NCI-H2227 (cell line): Measurements from ENCODE around the gene TEKT3.

Experiments used
- DNase-seq: peaks from one replicate; lab custom pipeline; 2025; ENCODE audit not compliant: unreplicated experiment; lab: John Stamatoyannopoulos, UW

TEKT3 gene

DNA sequence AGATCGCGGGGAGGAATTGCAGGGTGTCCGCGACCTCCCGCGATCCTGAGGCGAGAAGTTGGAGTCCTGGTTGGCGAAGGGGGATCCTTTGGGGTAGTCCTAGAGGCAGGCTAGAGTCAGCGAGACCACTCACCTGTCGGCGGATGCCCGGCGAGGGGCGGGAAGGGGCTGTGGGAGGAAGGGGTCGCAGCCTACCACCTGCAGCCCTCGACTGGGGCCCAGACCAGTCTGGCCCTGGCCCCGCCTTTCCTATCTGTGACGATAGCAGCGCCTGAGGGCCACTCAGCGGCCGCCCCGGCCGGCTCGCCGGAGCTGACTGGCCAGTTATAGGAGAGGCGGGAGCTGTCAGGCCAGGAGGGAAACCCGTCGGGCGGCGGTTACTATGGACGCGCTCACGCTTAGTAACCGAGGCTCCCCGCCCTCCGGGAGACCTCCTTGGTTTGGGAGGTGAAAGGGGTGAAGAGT lies at the start of gene TEKT3:
Gene TEKT3 (minus strand): TSS at position 213 of the 465 bp plus-strand sequence. CDS start 10,012 bp downstream, outside the sequence.
- peak; percentile 41 for DNase-seq

DNA sequence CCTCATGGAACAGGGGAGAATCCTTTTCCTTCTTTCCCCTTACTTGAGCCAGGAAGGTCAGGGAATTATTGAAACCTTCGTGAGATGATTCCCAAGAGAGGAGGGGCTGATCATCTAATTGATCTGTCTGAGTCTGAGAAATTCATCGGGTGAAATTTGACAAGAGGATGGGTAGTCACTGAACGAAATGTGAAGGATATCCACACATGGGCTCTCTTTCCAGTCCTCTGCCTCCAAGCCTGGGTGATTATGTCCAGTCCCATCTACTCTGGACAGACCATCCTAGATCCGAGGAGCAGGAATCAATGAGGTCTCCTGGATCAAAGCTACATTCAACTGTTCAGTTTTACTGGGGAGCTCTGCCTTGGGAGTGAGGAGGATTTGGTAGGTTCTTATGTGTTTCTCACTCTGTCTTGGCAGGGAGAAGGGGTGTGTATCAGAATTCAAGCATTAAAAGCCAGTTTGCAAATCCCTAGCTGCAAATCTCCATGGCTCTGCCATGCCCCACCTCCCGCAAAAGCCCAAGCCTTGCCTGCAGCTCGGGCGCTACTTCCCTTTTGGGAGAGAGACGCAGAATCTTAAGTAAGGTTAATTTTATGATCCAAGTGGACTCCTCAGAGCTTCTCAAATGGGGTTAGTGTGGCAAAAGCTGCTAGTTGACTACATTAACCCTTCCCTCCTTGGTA lies 47.1 kb upstream of the TEKT3 start:
- DNase-seq: no peak

DNA sequence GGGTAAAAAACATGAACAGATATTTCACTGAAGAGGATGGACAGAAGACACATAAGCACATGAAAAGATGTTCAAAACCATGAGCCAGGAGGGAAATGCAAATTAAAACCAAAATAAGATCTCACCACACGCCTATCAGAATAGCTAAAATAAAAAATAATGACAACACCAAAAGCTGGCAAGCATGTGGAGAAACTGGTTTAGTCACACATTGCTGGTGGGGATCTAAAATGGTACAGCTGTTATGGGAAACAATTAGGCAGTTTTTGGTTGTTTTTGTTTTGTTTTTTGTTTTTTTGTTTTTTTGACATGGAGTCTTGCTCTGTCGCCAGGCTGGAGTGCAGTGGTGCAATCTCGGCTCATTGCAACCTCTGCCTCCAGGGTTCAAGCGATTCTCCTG lies 44.7 kb upstream of the TEKT3 start:
- DNase-seq: no peak

DNA sequence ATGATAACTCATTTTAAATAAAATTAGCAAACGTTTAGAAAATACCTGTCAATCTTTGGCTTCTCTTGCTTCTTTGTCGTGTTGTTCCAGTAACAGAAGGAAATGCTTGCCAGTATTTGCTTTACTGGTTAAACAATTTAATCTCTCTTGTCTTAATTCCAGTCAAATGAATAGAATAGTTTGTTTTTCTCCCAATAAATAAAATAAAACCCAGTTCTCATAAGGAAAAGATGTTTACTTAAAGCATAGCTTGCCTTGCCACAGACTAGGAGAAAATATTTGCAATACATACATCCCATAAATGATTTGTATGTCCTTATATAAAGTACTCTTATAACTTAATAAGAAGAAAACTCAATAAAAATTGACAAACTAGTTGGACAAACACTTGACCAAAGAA lies 43.9 kb upstream of the TEKT3 start:
- no peak for DNase-seq

DNA sequence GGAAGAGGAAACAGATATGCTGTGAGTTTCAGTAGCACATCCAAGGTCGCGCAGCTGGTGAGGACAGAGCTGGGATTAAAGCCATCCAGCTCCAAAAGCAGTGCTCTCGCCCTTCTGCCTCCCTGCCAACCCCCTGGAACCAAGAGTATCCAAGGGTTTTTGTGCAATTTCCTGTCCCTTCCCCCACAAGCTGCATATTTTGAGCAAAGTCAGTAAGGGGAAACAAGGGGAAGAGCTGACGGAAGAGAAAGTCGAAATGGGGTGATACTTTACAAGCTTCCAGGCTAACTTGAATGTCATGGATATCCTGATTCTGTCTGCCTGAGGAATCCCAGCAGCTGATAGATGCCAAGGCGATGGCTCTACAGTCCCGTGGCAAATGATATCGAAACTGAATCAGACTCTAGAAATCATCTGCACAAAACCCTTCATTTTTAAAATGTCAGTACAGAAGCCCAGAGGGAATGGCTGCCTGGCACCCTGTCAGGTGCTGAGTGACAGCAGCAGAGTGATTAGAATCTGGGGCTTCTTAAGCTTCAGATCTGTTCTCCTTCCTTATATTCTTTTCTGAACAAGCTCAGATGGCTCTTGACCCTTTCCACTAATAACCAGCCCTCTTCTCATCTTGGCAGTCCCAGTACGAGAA lies 42.9 kb upstream of the TEKT3 start:
- DNase-seq: no peak

DNA sequence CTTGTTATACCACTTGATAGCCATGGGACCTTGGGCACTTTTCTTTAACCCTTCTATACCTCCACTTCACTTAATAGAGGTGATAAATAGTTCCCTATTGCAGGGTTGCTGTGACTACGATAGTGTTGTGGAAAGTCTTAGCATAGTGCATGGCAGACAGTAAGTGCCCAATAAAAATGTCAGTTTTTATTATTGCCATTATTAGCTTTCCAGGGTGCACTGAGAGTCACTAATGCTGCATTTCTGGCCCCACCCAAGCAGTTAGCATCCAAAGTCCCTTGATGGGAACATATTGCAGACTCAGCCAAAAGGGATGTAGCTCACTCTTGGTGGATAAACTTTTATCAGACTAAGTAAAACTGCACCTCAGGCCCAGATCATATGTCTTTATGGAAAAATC lies 41.5 kb upstream of the TEKT3 start:
- no peak for DNase-seq

DNA sequence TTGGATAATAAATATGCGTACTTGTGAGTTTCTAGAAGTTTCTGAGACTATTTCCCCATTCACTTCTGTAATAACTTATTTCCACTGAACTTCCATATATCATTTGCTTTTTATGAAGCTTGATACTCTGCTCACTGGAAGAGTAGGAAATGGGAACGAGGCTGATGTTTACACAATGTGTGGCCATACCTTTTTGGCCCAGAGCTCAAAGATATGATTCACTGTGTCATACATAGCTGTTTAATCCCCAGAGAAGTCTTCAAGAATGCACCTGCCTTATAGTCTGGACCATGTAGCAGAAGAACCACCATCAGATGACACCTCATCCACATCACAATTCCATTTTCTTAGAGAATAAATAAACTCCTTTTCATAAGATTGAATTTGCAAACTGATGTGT lies 40.3 kb upstream of the TEKT3 start:
- DNase-seq: no peak

DNA sequence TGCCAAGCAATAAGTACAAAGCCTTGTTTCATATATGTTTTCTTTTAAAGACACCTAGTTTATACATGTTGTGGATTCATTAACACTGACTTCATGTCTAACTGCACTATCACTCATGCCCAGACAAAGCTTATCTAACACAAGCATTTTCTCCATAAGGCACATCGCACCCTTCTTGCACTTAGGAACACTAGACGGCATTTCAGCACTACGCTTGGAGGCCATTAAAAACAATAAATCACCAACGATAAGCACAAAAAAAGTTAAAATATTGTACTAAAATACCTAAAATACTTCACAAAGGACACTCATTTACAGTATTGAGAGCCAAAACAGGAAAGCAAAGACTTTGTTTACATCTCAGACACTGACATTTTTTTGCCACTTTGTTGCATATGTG lies 39.0 kb upstream of the TEKT3 start:
- no peak for DNase-seq

DNA sequence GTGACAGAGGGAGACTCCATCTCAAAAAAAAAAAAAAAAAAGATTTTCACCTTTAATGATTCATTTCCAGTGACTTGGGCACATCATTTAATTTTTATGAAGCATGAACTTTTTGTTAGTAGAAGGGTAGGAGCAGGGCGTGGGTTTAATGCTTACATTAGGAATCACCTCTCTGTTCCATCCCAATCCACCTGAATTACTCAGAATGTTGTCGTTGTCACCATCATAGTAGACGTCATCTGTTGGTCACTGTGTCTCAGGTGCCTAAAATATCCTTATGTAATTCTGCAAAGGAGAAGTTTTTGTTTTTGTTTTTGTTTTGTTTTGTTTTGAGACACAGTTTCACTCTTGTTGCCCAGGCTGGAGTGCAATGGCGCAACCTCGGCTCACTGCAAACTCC lies 38.3 kb upstream of the TEKT3 start:
- DNase-seq: no peak

DNA sequence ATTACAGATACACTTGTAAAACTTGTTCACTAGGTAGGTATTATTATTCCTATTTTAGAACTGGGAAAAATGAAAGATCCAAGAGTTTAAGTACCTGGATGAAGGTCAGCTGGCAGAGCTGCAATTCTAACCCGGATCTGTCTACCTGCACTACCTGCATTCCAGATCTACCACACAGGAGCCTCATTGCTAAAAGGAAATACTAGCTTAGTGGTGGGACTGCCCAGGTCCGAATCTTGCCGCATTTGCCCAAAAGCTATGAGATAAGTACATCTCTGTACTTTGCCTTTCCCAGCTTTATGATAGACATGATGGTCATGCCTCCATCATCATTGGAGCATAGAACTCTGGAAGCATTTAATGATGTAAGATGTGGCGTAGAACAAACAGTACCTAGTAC lies 36.8 kb upstream of the TEKT3 start:
- DNase-seq: no peak

DNA sequence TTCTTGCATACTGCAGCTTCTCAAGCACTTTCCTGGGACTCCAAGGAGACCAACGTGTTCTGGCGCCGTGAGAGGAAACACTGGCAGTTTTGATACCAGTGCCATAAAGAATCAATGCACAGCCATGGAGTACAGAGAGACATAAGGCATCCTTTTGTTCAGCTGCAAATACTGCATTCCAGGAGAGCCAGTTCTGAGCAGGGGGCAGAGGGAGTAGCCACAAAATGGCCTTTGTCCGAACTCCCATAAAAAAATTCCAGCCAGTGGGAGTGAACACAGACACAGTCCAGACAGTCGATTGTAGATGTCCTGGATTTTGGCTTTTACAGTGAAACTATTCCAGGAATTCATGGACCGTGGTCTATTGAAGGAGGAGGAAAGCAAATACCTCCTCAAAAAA lies 36.2 kb upstream of the TEKT3 start:
- DNase-seq: no peak

DNA sequence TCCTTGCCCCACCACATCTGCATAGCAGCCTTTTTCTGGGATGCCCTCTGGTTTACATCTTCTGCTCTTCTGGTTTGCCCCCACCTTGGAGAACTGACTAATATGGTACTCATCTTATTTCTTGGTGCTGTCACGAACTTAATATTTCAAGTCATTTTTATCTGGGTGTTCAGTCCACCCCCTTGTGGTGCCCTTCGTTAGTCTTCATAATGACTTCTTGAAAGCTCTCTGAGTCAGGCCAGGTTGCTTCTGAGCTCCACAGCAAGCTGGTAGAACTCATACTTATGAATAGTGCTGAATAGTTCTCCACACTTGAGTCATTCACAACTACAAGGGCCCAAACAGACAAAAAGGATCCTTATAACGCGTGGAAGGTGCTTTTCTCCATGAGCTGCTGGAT lies 35.8 kb upstream of the TEKT3 start:
- no peak for DNase-seq

DNA sequence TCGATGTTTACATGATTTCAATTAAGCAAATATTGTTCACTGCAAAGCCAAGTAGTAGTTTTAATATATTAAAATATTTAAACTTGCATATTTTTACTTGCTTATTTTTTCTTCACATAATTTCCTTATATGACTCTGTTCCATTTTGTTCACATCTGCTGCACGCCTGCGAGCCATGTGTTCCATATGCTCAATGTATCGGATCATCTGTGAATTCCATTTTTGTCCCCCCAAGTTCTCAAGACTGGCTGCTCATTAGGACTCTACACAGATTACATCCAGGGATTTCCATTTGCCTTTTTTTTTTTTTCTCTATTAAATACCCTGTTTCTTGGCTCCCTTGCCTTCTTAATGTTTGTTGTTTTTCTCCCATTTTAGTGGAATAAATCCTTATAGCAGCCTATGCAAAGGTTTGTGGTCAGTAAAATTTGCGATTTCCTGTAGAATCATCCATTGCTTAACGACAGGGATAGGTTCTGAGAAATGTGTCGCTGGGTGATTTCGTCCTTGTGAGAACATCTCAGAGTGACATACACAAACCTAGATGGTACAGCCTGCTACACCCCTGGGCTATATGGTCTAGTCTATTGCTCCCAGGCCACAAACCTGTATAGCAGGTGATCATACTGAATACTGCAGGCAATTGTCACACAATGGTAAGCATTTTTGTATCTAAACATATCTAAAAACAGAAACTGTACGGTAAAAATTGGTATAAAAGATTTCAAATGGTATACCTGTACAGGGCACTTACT lies 30.2 kb upstream of the TEKT3 start:
- no peak for DNase-seq

DNA sequence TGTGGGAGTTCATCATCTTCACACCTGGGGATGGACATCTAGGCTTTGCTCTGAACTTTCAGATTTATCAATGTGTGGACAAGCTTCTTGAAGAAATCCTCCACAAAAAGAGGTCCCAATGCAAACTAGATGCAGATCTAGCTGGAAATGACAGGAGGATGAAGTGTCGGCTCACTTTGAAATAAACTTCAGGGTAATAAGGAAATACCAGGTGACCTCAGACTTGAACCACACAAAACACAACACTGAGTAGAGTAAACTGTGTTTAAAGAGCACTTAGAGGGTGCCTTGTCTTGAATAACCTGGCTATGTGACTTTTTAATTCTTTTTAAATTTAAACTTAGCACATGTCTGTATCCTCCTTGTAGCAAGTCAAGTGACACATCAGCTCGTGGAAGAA lies 27.2 kb upstream of the TEKT3 start:
- DNase-seq: no peak

DNA sequence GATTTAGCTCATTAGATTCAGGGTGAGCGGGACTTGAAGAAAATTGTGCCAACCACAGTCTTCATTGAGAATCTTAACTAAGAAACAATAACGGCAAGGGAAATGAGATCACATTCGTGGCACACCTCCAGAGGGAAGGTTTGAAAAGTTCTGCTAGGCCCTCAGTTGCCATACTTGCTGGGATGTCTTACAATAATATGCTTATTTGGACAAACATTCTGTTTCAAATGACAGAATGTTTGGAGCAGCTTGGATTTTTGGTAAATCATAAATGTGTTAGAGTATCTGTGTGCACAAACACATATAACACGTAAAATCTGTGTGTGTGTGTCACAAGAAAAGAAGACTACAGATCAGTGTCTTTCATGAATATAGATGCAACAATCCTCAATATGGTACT lies 24.6 kb upstream of the TEKT3 start:
- DNase-seq: no peak

DNA sequence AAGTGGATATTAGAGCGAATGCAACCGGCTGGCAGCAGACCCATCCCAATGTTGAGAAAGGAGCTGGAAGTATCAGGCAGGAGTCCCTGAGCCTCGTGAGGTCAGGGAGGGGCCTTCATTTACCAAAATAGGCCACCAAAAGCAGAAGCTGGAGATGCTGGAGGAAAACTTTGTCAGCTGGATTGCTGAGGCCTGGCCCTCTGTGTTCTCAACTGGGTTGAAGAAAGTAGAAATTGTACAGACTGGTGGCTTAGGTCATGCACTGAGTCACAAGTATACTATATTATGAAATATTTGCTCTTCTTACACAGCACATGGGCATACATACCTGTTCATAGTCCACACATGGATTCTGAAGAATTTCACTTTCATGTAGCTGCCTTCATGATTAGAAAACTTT lies 23.2 kb upstream of the TEKT3 start:
- DNase-seq: no peak

DNA sequence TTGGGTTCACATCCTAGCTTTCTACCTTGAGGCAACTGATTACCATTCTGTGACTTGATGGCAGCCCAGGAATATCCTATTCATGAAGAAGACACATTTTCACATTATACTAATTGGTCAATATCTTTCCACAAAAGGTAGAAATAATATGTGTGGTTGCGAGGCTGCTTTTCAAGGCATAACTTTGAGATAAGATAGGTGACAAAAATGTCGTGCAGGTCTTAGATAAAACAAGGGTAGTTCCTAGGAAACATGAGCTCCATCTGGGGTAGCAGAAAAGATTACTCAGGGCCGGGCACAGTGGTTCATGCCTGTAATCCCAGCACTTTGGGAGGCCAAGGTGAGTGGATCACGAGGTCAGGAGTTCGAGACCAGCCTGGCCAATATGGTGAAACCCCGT lies 22.3 kb upstream of the TEKT3 start:
- DNase-seq: no peak

DNA sequence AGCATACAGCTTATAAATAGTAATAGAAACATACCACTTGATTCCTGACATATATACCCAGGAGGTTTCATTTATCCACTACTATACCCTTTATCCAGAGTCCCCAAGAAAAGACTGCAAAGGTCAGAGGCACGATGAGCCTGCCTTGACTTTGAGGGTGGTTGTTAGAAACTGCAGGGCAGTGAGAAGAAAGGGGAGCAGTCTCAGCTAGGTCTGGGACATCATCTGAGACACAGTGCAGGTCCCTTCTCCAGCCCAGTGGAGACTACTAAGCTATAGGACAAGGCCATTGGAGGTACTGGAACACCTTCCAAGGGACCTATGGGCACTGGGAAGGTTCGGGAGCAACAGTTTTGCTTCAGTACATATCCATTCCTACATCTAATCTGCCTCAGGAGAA lies 20.2 kb upstream of the TEKT3 start:
- DNase-seq: no peak

DNA sequence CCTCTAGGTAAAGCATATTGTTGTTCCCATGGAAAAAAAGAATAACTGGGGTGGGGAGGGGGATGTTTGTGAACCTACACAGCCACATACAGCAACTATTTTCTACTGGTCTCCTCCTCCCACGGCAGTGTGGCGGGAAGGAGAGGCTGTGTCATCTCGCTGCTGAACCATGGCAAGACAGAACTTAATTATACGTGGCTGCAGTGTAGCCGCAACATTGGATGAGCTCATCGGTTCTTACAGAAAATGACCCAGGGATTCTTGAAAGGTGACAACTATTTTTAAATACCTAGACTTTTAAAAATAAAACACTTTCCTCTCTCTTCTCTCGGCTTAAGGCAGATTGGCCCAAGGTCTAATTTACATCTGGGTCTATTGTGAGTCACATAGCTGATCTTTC lies 19.8 kb upstream of the TEKT3 start:
- DNase-seq: no peak

DNA sequence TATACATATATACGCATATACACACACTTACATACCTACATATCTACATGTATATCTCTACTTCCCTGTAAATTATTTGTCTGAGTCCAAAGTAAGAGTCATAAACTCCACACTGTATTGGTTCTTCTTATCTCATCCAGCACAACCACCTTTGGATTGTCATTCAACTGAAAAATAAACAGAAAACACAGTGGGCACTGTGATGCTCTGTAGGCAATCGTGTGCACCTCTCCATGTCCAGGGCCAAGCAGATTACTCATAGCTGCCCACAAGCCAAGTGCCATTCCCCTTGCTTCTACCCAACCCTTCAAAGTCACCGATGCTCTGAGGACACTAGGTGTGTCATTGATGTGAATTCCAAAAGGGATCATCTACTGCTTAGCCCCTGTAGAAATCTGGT lies 12.9 kb upstream of the TEKT3 start:
- DNase-seq: no peak

DNA sequence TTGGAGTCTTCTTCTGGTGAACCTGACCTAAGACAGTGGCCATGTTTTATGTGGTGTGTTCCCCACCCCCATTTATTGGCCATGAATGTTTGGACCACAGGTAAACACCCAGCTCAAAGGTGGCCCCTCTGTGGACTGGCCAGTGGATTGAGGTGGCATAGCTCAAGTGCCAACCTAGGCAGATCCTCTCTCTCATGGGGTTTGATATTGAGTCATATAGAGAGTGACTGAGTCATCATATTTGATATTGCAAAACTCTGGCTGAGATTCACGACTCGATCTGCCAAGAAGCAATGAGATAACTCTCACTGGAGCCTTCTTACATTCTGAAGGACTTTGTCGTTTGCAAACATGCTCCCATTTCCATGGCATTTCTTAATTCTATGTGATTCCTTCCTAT lies 10.5 kb upstream of the TEKT3 start:
- no peak for DNase-seq

DNA sequence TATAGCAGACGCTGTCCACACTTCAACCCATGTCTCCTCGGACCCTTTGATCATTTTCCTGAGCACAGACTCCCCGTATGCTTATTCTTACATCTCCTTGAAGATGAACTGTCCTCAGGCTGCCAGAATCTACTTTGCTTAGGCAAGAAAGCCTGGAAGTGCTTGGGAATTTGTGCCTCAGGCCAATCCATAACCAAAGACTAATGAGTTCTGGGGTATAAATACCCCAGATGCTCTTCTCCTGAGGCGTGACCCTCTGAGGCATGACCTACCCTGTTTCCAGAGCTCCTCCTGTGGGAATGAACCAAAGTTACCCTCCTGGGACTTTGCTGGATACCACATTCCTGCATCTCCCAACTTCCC lies 10.1 kb upstream of the TEKT3 start:
- DNase-seq: no peak
